Measurements from ENCODE around the gene RETREG3.
A peak's percentile ranks its signal among the peaks of the same experiment; 100 is the strongest.

RETREG3 gene

GRCh38 chr17:42577532-42578281, 31.5 kb downstream of the RETREG3 start, which contains the start of gene PSMC3IP:
Gene PSMC3IP (minus strand): TSS chr17:42577729. CDS start chr17:42577686, 43 bp downstream.
- H3K4me3 ChIP-seq (ENCODE audit: low read depth, low read length): peak within 1 kb of the TSS; percentile 75
- DNase-seq (ENCODE audit: low read depth): peak; percentile 81
- TF ChIP-seq CTCF (IDR thresholded peaks at IDR 0.05; ENCODE audit: control insufficient read depth, extremely low read depth, insufficient read depth): peak; percentile 41

- no peak for TF ChIP-seq CTCF (IDR thresholded peaks at IDR 0.05; ENCODE audit: control insufficient read depth, extremely low read depth, insufficient read depth)
- H3K4me3 ChIP-seq (ENCODE audit: low read depth, low read length): peak overlapping the region; percentile 75
- no peak for DNase-seq (ENCODE audit: low read depth)
Measured at GRCh38 chr17:42577140-42577531, 32.0 kb downstream of the RETREG3 start.

GRCh38 chr17:42574463-42574862, 34.7 kb downstream of the RETREG3 start:
- TF ChIP-seq CTCF (IDR thresholded peaks at IDR 0.05; ENCODE audit: control insufficient read depth, extremely low read depth, insufficient read depth): no peak
- no peak overlapping the region for H3K4me3 ChIP-seq (ENCODE audit: low read depth, low read length)
- DNase-seq (ENCODE audit: low read depth): no peak

- no peak for DNase-seq (ENCODE audit: low read depth)
- no peak overlapping the region for H3K4me3 ChIP-seq (ENCODE audit: low read depth, low read length)
- no peak for TF ChIP-seq CTCF (IDR thresholded peaks at IDR 0.05; ENCODE audit: control insufficient read depth, extremely low read depth, insufficient read depth)
Measured at GRCh38 chr17:42573095-42573494, 36.1 kb downstream of the RETREG3 start.

- peak overlapping the region; percentile 4; the same call in 1 of the 2 replicates for H3K4me3 ChIP-seq (ENCODE audit: low read depth, low read length)
- peak; percentile 89 for DNase-seq (ENCODE audit: low read depth)
- TF ChIP-seq CTCF (IDR thresholded peaks at IDR 0.05; ENCODE audit: control insufficient read depth, extremely low read depth, insufficient read depth): no peak
Measured at GRCh38 chr17:42571435-42572225, 37.5 kb downstream of the RETREG3 start.

GRCh38 chr17:42568341-42569111, 40.6 kb downstream of the RETREG3 start:
- TF ChIP-seq CTCF (IDR thresholded peaks at IDR 0.05; ENCODE audit: control insufficient read depth, extremely low read depth, insufficient read depth): no peak
- H3K4me3 ChIP-seq (ENCODE audit: low read depth, low read length): no peak overlapping the region
- DNase-seq (ENCODE audit: low read depth): no peak

Data from LNCaP clone FGC (cell line).